C4-2B (cell line): ENCODE measurements around the gene EPS8L1.

Source experiments
- H3K27ac ChIP-seq: fragments of 450-650 bp; 2 replicates; pipeline ENCODE4 v1.5.1; 2017
- CTCF ChIP-seq: fragments of 450-650 bp; conservative IDR thresholded peaks from 2 replicates; pipeline ENCODE4 v1.5.1; 2017; ENCODE audit warnings: mild to moderate bottlenecking
- ZFX ChIP-seq: fragments of 450-650 bp; IDR thresholded peaks from 2 replicates; pipeline ENCODE4 v1.6.1; 2017

Gene EPS8L1

GRCh38 chr19:55116232-55116858 lies 40.7 kb downstream of the EPS8L1 start:
- TF ChIP-seq ZFX (no peak), CTCF (no peak)
- H3K27ac ChIP-seq: peak overlapping the region; percentile 74

- H3K27ac ChIP-seq: peak within 1 kb of the TSS; percentile 74
- TF ChIP-seq ZFX: 0 out of 2 replicates have a peak, but pooled peaks have one; percentile 12
- TF ChIP-seq CTCF: no peak
Observed at GRCh38 chr19:55116859-55117662, 41.4 kb downstream of the EPS8L1 start, which contains the start of gene PPP1R12C. Gene PPP1R12C (minus strand): TSS chr19:55117637. CDS start chr19:55117543, 94 bp downstream.

GRCh38 chr19:55117663-55118391 lies 42.2 kb downstream of the EPS8L1 start:
- peak; percentile 25; the same call in 1 of the 2 replicates for TF ChIP-seq ZFX
- TF ChIP-seq CTCF: no peak
- peak overlapping the region; percentile 74 for H3K27ac ChIP-seq

GRCh38 chr19:55118401-55118991 lies 42.8 kb downstream of the EPS8L1 start:
- peak overlapping the region; percentile 74 for H3K27ac ChIP-seq
- TF ChIP-seq ZFX (no peak), CTCF (no peak)

GRCh38 chr19:55119053-55119452 lies 43.4 kb downstream of the EPS8L1 start:
- TF ChIP-seq ZFX (no peak), CTCF (no peak)
- H3K27ac ChIP-seq: no peak overlapping the region

- no peak overlapping the region for H3K27ac ChIP-seq
- TF ChIP-seq ZFX: no peak
- no peak for TF ChIP-seq CTCF
Observed at GRCh38 chr19:55131421-55131820, 55.8 kb downstream of the EPS8L1 start.
